Measurements from ENCODE around the gene COQ9.

DNA sequence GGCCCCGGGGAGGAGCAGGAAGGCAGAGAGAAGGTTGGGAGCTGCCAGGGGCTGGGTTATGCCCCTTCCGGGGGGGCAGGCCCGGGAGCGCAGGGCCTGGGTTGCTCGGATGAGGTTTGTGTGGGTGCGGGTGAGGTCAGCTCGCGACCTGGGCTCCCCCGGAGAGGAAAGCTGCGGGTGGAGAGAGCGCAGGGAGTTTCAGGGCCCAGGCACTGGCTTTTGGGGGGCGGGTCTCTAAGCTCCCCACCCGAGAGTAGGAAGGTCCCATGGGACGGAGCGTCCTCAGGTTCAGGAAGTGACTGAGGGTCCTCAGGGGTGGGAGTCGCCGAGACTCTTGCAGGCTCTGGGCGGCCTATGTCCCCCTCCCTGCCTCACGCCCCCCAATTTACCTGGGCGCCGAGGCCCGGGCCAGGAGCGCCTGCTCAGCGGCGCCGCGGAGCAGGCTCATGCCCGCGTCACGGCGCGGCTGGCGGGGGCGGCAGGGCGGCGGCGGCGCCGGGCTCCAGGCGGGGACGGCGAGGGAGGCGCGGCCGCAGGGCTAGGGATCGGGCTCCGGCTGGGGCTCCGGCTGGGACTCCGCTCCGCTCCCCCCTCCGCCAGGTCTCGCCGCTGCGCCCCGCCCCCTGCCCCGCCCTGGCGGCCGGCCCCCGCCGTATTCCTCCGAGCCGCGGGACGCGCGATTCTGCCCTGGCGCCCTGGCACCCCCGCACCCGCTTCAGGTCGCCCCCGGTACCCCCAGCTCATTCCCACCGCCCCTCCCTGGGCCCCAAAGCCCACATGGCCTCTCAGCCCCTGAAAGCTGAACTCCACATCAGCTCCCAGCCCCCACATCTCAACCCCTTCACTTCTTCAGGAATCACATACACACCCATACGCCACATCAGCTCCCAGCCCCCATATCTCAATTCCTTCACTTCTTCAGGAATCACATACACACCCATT lies 38.9 kb downstream of the COQ9 start, which contains the start of gene DOK4:
- TF ChIP-seq, protein P1, sequence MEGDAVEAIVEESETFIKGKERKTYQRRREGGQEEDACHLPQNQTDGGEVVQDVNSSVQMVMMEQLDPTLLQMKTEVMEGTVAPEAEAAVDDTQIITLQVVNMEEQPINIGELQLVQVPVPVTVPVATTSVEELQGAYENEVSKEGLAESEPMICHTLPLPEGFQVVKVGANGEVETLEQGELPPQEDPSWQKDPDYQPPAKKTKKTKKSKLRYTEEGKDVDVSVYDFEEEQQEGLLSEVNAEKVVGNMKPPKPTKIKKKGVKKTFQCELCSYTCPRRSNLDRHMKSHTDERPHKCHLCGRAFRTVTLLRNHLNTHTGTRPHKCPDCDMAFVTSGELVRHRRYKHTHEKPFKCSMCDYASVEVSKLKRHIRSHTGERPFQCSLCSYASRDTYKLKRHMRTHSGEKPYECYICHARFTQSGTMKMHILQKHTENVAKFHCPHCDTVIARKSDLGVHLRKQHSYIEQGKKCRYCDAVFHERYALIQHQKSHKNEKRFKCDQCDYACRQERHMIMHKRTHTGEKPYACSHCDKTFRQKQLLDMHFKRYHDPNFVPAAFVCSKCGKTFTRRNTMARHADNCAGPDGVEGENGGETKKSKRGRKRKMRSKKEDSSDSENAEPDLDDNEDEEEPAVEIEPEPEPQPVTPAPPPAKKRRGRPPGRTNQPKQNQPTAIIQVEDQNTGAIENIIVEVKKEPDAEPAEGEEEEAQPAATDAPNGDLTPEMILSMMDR (conservative IDR thresholded peaks at IDR 0.05; ENCODE audit: low read length) = no peak
- TF ChIP-seq EZH2phosphoT487 (IDR thresholded peaks at IDR 0.05; ENCODE audit: borderline replicate concordance) = no peak
